Panc1 (cell line): ENCODE data around the gene EIF2S3.
"Not testable (repeated sequence)": the region's sequence is repeated elsewhere in the genome, so short reads cannot be mapped to it uniquely, and the experiment has no call there.

Experiments
- TCF7L2 ChIP-seq: IDR thresholded peaks from 2 replicates; pipeline ENCODE4 v1.6.1; 2011; ENCODE audit warnings: mild to moderate bottlenecking, low read depth, low read length, inconsistent platforms
- TF ChIP-seq, protein P1 (sequence below): fragments of 450-650 bp; IDR thresholded peaks from 2 replicates; pipeline ENCODE4 v1.5.1; 2017; ENCODE audit warnings: mild to moderate bottlenecking
- TF ChIP-seq, protein P2 (sequence below), 2 experiments: IDR thresholded peaks; 2 replicates each; pipeline ENCODE4 v1.6.1; 2011 to 2012; ENCODE audit warnings: low read depth in 2 of 2, control low read depth in 1 of 2, low read length in 1 of 2, mild to moderate bottlenecking in 1 of 2, moderate library complexity in 1 of 2; ENCODE audit not compliant: insufficient read depth in 1 of 2

DNA sequence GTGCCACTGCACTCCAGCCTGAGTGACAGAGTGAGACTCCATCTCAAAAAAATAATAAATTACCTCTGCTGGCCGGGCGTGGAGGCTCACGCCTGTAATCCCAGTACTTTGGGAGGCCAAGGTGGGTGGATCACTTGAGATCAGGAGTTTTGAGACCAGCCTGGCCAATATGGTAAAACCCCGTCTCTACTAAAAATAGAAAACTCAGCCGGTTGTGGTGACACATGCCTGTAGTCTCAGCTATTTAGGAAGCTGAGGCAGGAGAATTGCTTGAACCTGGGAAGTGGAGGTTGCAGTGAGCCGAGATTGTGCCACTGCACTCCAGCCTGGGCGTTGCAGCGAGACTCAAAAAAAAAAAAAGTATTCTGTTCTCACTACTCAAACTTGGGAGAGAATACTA lies 25.5 kb downstream of the EIF2S3 start:
- not testable (repeated sequence) for TF ChIP-seq TCF7L2
- TF ChIP-seq, protein P1, sequence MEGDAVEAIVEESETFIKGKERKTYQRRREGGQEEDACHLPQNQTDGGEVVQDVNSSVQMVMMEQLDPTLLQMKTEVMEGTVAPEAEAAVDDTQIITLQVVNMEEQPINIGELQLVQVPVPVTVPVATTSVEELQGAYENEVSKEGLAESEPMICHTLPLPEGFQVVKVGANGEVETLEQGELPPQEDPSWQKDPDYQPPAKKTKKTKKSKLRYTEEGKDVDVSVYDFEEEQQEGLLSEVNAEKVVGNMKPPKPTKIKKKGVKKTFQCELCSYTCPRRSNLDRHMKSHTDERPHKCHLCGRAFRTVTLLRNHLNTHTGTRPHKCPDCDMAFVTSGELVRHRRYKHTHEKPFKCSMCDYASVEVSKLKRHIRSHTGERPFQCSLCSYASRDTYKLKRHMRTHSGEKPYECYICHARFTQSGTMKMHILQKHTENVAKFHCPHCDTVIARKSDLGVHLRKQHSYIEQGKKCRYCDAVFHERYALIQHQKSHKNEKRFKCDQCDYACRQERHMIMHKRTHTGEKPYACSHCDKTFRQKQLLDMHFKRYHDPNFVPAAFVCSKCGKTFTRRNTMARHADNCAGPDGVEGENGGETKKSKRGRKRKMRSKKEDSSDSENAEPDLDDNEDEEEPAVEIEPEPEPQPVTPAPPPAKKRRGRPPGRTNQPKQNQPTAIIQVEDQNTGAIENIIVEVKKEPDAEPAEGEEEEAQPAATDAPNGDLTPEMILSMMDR: not testable (repeated sequence)
- TF ChIP-seq, protein P2, sequence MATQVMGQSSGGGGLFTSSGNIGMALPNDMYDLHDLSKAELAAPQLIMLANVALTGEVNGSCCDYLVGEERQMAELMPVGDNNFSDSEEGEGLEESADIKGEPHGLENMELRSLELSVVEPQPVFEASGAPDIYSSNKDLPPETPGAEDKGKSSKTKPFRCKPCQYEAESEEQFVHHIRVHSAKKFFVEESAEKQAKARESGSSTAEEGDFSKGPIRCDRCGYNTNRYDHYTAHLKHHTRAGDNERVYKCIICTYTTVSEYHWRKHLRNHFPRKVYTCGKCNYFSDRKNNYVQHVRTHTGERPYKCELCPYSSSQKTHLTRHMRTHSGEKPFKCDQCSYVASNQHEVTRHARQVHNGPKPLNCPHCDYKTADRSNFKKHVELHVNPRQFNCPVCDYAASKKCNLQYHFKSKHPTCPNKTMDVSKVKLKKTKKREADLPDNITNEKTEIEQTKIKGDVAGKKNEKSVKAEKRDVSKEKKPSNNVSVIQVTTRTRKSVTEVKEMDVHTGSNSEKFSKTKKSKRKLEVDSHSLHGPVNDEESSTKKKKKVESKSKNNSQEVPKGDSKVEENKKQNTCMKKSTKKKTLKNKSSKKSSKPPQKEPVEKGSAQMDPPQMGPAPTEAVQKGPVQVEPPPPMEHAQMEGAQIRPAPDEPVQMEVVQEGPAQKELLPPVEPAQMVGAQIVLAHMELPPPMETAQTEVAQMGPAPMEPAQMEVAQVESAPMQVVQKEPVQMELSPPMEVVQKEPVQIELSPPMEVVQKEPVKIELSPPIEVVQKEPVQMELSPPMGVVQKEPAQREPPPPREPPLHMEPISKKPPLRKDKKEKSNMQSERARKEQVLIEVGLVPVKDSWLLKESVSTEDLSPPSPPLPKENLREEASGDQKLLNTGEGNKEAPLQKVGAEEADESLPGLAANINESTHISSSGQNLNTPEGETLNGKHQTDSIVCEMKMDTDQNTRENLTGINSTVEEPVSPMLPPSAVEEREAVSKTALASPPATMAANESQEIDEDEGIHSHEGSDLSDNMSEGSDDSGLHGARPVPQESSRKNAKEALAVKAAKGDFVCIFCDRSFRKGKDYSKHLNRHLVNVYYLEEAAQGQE (IDR thresholded peaks at IDR 0.05; ENCODE audit: insufficient read depth in 1 of 2, low read depth in 2 of 2, low read length in 1 of 2): not testable (repeated sequence)
